ENCODE results near the gene ABCB9. TPM values are rescaled to one million over a fixed set of nuclear protein-coding genes. Genes with fewer than 3 reads are reported as not detected.

The ABCB9 gene
- total RNA-seq, 1 donor from 2014 or later = 11.6 TPM

- no peaks in the 10 kb centered on the region for H3K36me3 ChIP-seq (ENCODE audit: insufficient read depth, low read length)
- no peak overlapping the region for H3K9ac ChIP-seq (ENCODE audit: low read length)
- DNase-seq (ENCODE audit: low read depth) (no peak), FAIRE-seq (no peak)
- H3K4me3 ChIP-seq (ENCODE audit: insufficient read depth, low read depth, low read length) = no peak overlapping the region
- Mint-ChIP-seq H3K27ac (ENCODE audit: unreplicated experiment) (no peak overlapping the region), H3K36me3 (ENCODE audit: low read depth, unreplicated experiment) (peaks cover 10% of the 10 kb centered on the region), H3K4me1 (ENCODE audit: low read depth, unreplicated experiment) (no peaks in the 10 kb centered on the region), H3K4me3 (ENCODE audit: unreplicated experiment) (no peak overlapping the region), H3K9me3 (ENCODE audit: unreplicated experiment) (no peaks in the 10 kb centered on the region), H3K27me3 (ENCODE audit: low read depth, unreplicated experiment) (peaks cover 11% of the 10 kb centered on the region)
- H3K27me3 ChIP-seq (ENCODE audit: insufficient read depth, low read length) = no peaks in the 10 kb centered on the region
- H3K27ac ChIP-seq (ENCODE audit: low read depth, low read length) = no peak overlapping the region
- H3K4me2 ChIP-seq (ENCODE audit: low read length) = no peak overlapping the region
- TF ChIP-seq CTCF (IDR thresholded peaks at IDR 0.05; ENCODE audit: insufficient read depth, low read depth, low read length) = no peak
- TF ChIP-seq EZH2 (IDR thresholded peaks at IDR 0.05; ENCODE audit: insufficient read depth, low read length) = no peak
- H2AFZ ChIP-seq (ENCODE audit: low read depth, low read length) = no peak overlapping the region
- H3K4me1 ChIP-seq (ENCODE audit: insufficient read depth, low read length) = no peaks in the 10 kb centered on the region
- no peaks in the 10 kb centered on the region for H3K79me2 ChIP-seq (ENCODE audit: insufficient read depth, low read length)
- no peaks in the 10 kb centered on the region for H3K9me3 ChIP-seq (ENCODE audit: insufficient read depth, low read depth, low read length)
- no peaks in the 10 kb centered on the region for H4K20me1 ChIP-seq (ENCODE audit: insufficient read depth, low read length)
These were observed 34.1 kb downstream of the ABCB9 start for GRCh38 chr12:122932207-122932606.

GRCh38 chr12:122929812-122930211 is 36.5 kb downstream of the ABCB9 start:
- H3K4me3 Mint-ChIP-seq (ENCODE audit: unreplicated experiment) = no peak overlapping the region
- H3K36me3 ChIP-seq (ENCODE audit: insufficient read depth, low read length) = no peaks in the 10 kb centered on the region
- H3K9ac ChIP-seq (ENCODE audit: low read length) = no peak overlapping the region
- FAIRE-seq = no peak
- no peak overlapping the region for H3K4me3 ChIP-seq (ENCODE audit: insufficient read depth, low read depth, low read length)
- H3K27ac Mint-ChIP-seq (ENCODE audit: unreplicated experiment) = no peak overlapping the region
- no peaks in the 10 kb centered on the region for H3K4me1 Mint-ChIP-seq (ENCODE audit: low read depth, unreplicated experiment)
- H3K27ac ChIP-seq (ENCODE audit: low read depth, low read length) = no peak overlapping the region
- DNase-seq (ENCODE audit: low read depth) = no peak
- H3K27me3 ChIP-seq (ENCODE audit: insufficient read depth, low read length) = no peaks in the 10 kb centered on the region
- no peaks in the 10 kb centered on the region for H3K4me1 ChIP-seq (ENCODE audit: insufficient read depth, low read length)
- no peak overlapping the region for H2AFZ ChIP-seq (ENCODE audit: low read depth, low read length)
- H3K4me2 ChIP-seq (ENCODE audit: low read length) = no peak overlapping the region
- peaks cover 2% of the 10 kb centered on the region for H3K9me3 Mint-ChIP-seq (ENCODE audit: unreplicated experiment)
- peaks cover 14% of the 10 kb centered on the region for H3K27me3 Mint-ChIP-seq (ENCODE audit: low read depth, unreplicated experiment)
- no peaks in the 10 kb centered on the region for H3K9me3 ChIP-seq (ENCODE audit: insufficient read depth, low read depth, low read length)
- TF ChIP-seq CTCF (IDR thresholded peaks at IDR 0.05; ENCODE audit: insufficient read depth, low read depth, low read length) (no peak), EZH2 (IDR thresholded peaks at IDR 0.05; ENCODE audit: insufficient read depth, low read length) (no peak)
- peaks cover 12% of the 10 kb centered on the region for H3K36me3 Mint-ChIP-seq (ENCODE audit: low read depth, unreplicated experiment)
- H3K79me2 ChIP-seq (ENCODE audit: insufficient read depth, low read length) = no peaks in the 10 kb centered on the region
- no peaks in the 10 kb centered on the region for H4K20me1 ChIP-seq (ENCODE audit: insufficient read depth, low read length)

- Histone ChIP-seq H2AFZ (ENCODE audit: low read depth, low read length) (no peak overlapping the region), H3K4me3 (ENCODE audit: insufficient read depth, low read depth, low read length) (no peak overlapping the region), H3K4me1 (ENCODE audit: insufficient read depth, low read length) (no peaks in the 10 kb centered on the region), H3K9ac (ENCODE audit: low read length) (no peak overlapping the region), H3K4me2 (ENCODE audit: low read length) (no peak overlapping the region), H3K79me2 (ENCODE audit: insufficient read depth, low read length) (no peaks in the 10 kb centered on the region), H4K20me1 (ENCODE audit: insufficient read depth, low read length) (no peaks in the 10 kb centered on the region), H3K9me3 (ENCODE audit: insufficient read depth, low read depth, low read length) (no peaks in the 10 kb centered on the region), H3K36me3 (ENCODE audit: insufficient read depth, low read length) (no peaks in the 10 kb centered on the region), H3K27me3 (ENCODE audit: insufficient read depth, low read length) (no peaks in the 10 kb centered on the region), H3K27ac (ENCODE audit: low read depth, low read length) (no peak overlapping the region)
- H3K4me1 Mint-ChIP-seq (ENCODE audit: low read depth, unreplicated experiment) = no peaks in the 10 kb centered on the region
- peaks cover 14% of the 10 kb centered on the region for H3K27me3 Mint-ChIP-seq (ENCODE audit: low read depth, unreplicated experiment)
- peaks cover 2% of the 10 kb centered on the region for H3K9me3 Mint-ChIP-seq (ENCODE audit: unreplicated experiment)
- H3K4me3 Mint-ChIP-seq (ENCODE audit: unreplicated experiment) = no peak overlapping the region
- peaks cover 12% of the 10 kb centered on the region for H3K36me3 Mint-ChIP-seq (ENCODE audit: low read depth, unreplicated experiment)
- no peak for TF ChIP-seq EZH2 (IDR thresholded peaks at IDR 0.05; ENCODE audit: insufficient read depth, low read length)
- TF ChIP-seq CTCF (IDR thresholded peaks at IDR 0.05; ENCODE audit: insufficient read depth, low read depth, low read length) = no peak
- no peak overlapping the region for H3K27ac Mint-ChIP-seq (ENCODE audit: unreplicated experiment)
- DNase-seq (ENCODE audit: low read depth) (no peak), FAIRE-seq (no peak)
These were observed 37.1 kb downstream of the ABCB9 start for GRCh38 chr12:122929148-122929538.
